ENCODE data around the gene CFAP410.
"Not testable (repeated sequence)": the region's sequence is repeated elsewhere in the genome, so short reads cannot be mapped to it uniquely, and the experiment has no call there.

CFAP410 gene

GRCh38 chr21:44350773-44351481 lies 11.7 kb upstream of the CFAP410 start:
- DNase-seq (ENCODE audit: low spot score) = no peak

DNA sequence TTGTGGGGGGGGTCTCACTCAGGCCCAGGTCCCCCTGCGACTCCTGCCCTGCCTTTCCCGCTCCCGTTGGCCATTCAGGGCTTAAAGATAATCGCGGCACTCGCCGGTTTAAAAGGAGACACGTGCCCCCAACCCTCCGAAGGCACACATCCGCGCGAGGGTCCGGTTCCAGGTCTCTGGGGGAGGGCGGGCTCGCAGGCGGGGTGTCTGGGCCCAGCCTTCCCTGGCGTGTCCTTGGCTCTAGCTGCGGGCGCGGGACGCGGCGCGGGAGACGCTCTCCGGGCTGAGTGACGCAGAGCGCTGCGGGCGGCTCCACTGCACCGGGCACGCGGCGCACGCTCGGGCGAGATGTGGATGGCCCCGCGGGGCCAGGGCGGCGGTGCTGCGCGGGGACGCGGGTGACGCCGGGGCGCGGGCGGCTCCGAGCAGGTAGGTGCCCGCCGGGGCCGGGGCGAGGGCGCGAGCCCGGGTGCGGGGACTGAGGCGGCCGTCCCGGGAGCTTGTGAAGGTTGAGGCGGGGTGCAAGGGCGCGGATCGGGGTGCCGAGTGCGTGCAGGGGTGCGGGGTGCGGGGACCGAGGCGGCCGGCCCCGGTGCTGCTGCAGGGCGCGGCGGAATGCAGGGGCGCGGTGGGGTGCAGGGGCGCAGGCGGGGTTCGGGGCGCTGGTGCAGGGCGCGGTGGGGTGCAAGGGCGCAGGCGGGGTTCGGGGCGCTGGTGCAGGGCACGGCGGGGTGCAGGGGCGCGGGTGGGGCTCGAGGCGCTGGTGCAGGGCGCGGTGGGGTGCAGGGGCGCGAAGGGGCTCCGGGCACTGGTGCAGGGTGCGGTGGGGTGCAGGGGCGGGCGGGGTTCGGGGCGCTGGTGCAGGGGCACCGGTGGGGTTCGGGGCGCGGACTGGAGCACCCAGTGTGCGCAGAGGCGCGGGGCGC lies 10.9 kb upstream of the CFAP410 start:
- DNase-seq (ENCODE audit: low spot score) = no peak

GRCh38 chr21:44349416-44349846 lies 10.2 kb upstream of the CFAP410 start:
- DNase-seq (ENCODE audit: low spot score) = no peak

GRCh38 chr21:44348861-44349260 lies 9.7 kb upstream of the CFAP410 start:
- DNase-seq (ENCODE audit: low spot score) = no peak

DNA sequence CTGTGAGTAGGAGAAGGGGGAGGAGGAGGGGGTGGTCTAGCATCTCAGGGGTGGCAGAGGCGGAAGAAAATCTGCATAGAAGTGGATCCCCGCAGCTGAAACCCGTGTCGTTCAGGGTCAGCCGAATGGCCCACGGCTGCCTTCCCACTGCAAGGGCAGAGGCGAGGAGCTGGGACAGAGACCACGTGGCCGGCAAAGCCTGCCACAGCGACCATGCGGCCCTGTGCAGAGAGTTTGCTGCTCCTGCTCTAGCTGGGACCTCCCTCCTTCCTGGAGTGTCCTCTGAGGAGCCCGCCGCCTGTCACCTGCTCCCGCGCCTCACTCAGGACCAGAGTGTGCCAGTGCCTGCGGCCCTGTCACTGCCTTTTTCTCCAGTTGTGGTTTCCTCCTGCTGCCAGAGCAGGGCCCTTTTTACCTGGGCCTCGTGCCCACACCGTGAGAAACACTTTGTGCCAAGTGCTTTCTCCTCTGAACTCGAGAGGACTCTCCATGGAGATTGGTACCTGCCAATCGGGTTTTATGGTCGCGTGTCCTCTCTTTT lies 8.8 kb upstream of the CFAP410 start:
- no peak for DNase-seq (ENCODE audit: low spot score)

GRCh38 chr21:44345495-44345894 lies 6.3 kb upstream of the CFAP410 start:
- DNase-seq (ENCODE audit: low spot score) = no peak

DNA sequence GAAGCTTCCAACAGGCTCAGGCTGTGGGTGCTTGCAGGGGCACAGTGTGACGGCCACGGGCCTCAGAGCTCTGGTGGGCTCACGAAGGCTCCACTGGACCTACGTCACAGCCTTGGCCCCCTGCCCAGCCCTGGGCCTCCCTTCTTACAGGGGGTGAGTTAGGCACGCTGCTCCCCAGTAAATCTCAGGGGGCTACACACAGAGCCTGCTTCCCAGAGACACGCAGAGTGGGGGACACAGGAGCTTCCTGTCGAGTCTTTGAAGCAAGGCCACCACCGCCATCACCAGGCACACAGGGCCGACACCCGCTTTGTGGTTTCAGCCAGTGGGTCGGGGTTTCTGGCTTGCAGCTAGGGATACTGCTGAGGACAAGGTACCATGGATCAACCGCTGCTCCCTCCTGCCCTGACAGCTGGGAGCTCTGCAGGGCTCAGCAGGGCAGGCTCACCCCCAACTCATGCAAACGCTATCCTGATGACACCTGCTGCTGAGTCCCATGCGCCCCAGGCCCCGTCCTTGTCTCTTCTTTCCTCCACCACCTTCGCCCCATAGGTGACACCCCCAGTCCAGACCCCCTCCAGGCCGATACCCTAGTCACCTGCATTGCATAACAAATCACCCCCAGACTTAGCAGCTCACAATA lies 5.5 kb upstream of the CFAP410 start:
- no peak for DNase-seq (ENCODE audit: low spot score)

GRCh38 chr21:44342981-44343380 lies 3.8 kb upstream of the CFAP410 start:
- DNase-seq (ENCODE audit: low spot score) = not testable (repeated sequence)

DNA sequence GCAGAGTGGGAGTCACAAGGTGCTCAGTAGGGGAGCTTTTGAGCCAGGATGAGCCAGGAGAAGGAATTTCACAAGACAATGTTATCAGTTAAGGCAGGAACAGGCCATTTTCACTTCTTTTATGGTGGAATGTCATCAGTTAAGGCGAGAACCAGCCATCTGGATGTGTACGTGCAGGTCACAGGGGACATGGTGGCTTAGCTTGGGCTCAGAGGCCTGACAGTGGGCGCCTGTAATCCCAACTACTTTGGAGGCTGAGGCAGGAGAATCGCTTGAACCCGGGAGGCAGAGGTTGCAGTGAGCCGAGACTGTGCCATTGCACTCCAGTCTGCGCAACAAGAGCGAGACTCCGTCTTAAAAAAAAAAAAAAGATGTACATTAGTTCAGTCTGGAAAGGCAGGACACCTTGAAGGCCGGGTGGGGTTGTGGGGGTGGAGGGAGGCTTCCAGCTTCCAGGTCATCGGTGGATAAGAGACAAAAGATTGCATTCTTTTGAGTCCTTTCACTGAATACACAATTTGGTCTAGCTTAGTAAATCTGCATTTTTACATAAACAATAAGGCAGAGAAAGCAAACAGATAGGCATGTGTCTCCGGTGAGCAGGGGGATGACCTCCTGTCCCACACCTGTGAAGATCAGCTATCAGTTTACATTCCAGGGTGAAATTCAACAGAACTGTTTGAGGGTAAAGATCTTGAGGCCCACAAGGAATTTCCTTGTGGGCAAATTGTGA lies 2.7 kb upstream of the CFAP410 start:
- not testable (repeated sequence) for DNase-seq (ENCODE audit: low spot score)

DNA sequence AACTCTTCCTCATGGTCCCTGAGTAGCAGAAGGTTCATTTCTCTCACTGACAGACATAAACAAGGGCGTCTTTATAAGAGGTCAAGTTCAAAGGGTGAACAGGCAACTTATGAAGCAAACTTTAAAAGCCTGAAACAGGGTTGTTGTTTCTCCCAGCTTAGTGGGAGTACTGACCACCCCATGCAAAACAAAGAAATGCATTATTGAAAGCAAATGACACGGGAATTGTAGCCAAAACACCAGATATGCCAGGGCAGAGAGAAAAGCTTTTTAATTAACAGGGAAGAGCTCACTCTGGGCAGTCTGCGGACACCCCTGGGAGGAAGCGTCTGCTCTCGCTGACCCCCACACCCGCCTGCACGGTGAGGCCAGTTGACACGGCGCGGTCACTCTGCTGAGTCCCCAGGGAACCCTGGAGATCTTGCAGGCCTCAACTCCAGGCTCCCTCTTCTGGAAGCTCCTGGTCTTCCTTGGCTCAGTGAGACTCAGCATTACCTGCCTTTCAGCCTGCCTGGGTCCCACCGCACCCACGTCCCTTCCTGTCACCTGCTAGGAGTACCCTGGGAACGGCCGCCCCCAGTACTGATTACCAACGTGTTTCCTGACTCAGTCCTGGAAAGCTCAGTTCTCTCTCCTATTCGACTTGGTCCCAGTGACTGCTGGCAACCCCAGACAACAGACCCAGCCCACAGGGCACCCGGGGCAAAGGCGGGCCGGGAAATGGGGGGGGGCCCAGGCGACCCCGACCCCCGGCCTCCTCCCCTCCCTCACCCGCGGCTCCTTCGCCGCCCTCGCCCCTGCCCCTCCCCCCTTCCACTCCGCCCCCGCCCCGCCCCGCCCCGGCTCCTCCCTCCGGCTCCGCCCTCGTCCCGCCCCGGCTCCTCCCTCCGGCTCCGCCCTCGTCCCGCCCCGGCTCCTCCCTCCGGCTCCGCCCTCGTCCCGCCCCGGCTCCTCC lies 972 bp downstream of the CFAP410 start:
- peak; percentile 72 for DNase-seq (ENCODE audit: low spot score)

- DNase-seq (ENCODE audit: low spot score) = no peak
Observed at GRCh38 chr21:44337449-44337848, 1.7 kb downstream of the CFAP410 start.

- DNase-seq (ENCODE audit: low spot score) = no peak
Observed at GRCh38 chr21:44335266-44336059, 3.7 kb downstream of the CFAP410 start.

- DNase-seq (ENCODE audit: low spot score) = peak; percentile 66
Observed at GRCh38 chr21:44334329-44335030, 4.7 kb downstream of the CFAP410 start.

GRCh38 chr21:44333509-44334328 lies 5.5 kb downstream of the CFAP410 start:
- no peak for DNase-seq (ENCODE audit: low spot score)

DNA sequence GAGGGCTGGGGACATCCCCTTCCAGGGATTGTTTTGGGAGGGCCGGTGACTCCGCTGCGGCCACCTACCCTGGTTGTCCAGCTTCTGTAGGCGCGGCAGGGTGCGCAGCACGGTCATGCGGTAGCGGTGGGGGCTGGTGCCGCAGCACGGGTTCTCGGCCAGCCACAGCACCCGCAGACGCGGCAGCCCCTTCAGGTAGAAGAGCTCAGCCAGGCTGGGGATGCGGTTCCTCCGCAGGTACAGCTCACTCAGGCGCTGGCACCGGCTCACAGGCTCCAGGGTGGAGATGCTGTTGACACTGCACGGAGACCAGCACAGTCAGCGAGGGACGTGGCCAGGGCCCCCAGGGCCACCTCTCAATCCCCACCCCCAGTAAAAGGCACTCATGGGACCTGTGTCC lies 6.2 kb downstream of the CFAP410 start:
- DNase-seq (ENCODE audit: low spot score) = no peak

DNA sequence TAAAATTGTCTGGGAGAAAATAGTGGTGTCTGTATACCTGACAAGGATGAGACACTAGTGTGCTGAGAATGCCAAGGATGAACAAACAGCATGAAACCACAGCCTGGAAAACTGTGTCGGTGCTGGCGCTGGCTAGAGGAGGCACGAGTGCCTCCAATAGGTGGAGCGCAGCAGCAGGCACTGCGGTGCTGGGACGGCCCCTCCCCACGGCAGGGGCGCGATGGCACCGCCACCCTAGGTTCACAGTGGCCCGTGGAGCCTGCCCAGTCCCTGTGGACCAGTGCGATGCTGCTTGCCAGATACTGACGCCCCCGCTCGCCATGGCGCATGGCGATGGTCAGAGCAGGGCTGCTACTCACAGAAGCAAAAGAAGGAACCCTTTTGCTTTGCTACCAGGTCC lies 6.8 kb downstream of the CFAP410 start:
- DNase-seq (ENCODE audit: low spot score) = no peak

DNA sequence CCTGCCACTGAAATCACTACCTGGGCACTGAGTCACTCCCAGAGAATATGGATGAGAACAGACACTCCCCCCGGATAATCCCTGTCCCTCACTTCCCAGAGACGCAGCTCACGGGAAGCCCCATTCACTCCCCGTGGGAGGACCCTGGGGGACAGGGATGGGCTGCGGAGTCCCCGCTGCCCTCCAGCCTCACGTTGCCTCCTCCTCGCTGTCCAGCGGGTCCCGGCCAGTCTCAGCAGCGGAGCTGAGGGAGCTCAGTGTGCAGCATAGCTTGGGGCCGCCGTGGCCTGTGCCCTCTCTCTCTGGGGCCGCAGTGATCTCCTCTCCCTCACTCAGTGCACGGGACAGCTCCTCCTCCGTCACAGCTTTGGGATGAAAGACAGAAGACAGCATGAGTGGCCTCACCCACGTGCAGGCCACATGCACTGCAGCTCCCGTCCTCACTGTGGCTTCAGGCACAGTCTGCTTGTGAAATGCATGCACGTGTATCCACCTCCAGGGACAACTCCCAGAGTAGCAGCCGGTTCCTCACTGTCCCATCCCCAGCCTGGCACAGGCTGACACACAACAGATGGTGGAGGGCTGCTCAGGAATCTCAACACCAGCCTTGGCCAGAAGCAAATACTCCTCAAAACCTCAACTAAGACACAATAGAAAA lies 7.4 kb downstream of the CFAP410 start:
- DNase-seq (ENCODE audit: low spot score) = no peak

- DNase-seq (ENCODE audit: low spot score) = no peak
Observed at GRCh38 chr21:44331209-44331608, 8.0 kb downstream of the CFAP410 start.

Measured in kidney tubule cell (primary cell).